HG03066 (cell line): Measurements from ENCODE around the gene ZNF850.
A peak's percentile ranks its signal among the peaks of the same experiment; 100 is the strongest.

Source experiments
- ATAC-seq: cut with Tn5 transposase; IDR thresholded peaks from one replicate; pipeline ENCODE4 v1.9.1; 2021; ENCODE audit warnings: low read depth; ENCODE audit not compliant: unreplicated experiment

Gene ZNF850

GRCh38 chr19:36709423-36709822, 63.2 kb downstream of the ZNF850 start:
- no peak for ATAC-seq

DNA sequence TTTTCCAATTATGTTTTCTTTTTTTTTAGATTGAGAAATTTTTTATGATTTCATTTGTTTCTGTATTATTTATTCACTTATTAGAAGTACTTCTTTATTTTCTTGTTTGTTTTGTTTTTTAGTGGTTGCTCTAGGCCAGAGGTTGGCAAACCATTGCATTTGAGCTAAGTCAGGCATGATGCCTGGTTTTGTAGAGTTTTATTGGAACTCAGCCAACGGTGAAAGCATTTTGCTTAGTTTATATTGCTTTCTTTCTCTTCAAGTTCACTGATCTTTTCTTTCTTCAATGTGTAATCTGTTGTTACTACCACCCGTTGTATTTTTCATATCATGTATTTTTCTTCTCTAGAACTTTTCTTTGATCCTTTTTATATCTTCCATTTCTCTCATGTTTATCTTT, 65.5 kb downstream of the ZNF850 start:
- no peak for ATAC-seq

- ATAC-seq = no peak
Measured at GRCh38 chr19:36688058-36688457, 84.5 kb downstream of the ZNF850 start.

DNA sequence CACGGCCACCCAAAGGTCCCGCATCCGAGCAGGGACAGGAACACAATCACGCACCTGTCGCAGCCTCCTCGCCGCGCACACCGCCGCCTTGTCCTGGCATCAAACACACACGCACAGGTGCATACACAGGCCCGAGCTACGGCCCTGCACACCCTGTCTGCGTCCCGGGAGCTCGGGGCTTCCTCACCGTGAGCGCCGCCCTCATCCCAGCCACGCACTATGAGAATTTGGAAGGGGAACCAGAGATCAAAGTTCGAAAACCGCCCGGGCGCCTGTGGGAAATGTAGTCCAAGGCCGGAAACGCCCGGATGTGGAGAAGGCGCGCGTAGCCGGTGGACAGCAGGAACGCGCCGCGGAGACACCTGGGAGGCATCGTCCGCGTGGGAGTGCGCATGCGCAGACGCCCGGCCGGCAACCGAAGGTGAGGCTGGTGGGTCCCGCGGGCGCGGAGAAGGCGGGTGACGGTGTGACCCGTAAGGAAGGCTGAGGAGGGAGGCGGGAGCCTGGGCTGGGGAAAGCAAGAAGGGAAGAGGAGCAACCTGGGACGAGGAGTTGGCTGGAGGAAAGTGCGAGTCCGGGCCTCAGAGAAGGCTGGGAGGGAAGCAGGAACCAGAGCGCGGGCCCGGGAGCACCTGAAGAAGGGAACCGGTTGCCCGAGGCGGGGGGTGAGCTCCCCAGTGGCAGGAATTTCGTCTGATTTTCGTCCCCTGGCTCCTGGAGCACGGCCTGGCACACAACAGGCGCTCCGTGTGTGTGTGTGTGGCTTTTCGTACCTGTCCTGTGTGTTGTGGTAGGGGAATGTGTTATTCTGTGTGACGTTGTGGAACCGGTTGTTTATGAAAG, 85.2 kb downstream of the ZNF850 start, which contains the start of gene ZNF567:
Gene ZNF567 (plus strand): TSS at position 399 of the 843 bp plus-strand sequence. CDS start 7,256 bp downstream, outside the sequence.
- peak; percentile 90 for ATAC-seq

- no peak for ATAC-seq
Measured at GRCh38 chr19:36686365-36687213, 86.0 kb downstream of the ZNF850 start.

DNA sequence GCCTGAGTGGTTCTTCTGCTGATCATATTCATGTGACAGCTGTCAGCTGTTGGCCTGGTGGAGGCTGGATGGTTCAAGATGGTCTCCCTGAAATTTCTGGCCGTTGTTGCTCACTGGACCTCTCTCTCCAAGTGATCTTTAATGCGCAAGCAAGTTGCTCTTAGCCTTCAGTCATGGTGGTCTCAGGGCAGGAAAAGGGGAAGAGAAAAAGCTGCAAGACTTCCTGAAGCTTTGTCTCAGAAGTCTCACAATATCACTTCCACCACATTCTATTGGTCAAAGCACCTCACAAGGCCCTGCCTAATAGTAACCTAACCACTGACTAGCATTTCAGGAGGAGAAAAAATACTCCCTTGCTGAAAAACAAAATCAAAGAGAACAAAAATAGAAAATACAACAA, 86.8 kb downstream of the ZNF850 start:
- no peak for ATAC-seq

DNA sequence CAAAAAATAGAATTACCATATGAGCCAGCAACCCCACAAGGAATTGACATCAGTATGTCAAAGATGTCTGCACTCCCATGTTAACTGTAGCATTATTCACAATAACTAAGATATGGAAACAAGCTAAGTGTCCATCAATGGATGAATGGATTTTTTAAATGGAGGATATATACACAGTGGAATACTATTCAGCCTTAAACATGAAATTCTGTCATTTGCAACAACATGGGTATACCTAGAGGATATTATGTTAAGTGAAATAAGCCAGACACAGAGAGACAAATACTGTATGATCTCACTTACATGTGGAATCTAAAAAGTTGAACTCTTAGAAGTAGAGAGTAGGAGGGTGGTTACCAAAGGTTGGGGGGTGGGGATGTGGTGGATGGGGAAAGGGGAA, 93.2 kb downstream of the ZNF850 start:
- ATAC-seq = no peak

DNA sequence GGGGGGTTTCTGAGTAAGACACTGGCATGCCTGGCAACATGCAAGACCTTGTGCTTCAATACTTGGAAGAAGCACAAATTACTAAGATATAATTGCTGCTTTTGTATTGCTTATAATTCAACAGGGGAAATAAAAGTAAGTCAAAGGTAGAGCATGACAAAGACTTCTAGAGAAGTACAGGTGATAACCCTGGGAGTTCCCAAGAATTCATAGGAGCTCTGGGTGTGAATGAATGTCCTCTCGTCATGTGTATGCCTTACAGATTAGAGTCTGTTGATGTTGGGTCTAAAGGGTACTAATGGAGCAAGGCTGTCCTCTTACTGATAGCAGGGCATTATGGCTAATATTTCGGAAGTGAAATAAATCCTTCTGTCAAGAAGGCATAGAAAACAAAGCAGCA, 98.4 kb downstream of the ZNF850 start:
- no peak for ATAC-seq

DNA sequence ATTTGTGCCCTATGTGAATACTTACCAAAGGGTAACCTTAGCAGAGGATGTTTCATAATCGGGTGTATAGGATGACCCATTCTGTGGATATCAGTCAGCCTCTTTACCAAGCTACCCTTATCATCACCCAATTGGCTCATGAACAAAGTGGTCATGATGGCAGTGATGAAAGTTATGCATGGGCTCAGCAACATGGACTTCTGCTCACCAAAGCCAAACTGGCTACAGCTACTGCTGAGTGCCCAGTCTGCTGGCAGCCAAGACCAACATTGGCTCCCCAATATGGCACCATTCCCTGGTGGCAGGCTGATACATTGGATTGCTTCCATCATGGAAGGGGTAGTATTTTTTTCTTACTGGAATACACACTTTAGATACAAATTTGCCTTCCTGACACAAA, 100.2 kb downstream of the ZNF850 start:
- no peak for ATAC-seq

GRCh38 chr19:36668646-36669045, 104.0 kb downstream of the ZNF850 start:
- no peak for ATAC-seq

DNA sequence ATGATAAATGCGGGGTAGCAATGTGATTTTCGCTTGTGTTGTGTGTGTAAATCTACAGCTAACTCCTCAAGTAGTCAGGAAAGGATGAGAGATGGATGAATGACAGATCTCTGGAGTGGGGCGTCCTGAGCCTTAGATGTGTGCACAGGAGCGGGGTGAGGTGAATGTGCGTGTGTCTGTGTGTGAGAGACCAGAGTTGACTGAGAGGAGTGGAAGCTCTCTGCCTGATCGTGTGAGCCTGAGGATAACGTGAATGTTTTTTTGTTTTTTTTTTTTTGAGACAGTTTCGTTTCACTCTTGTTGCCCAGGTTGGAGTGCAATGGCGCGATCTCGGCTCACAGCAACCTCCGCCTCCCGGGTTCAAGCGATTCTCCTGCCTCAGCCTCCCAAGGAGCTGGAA, 106.8 kb downstream of the ZNF850 start:
- ATAC-seq = no peak
